ENCODE results near the gene GATA6.
"Not testable (repeated sequence)": the region's sequence is repeated elsewhere in the genome, so short reads cannot be mapped to it uniquely, and the experiment has no call there.

Gene GATA6

GRCh38 chr18:22183698-22184170 is 14.3 kb downstream of the GATA6 start:
- DNase-seq: no peak

- DNase-seq: not testable (repeated sequence)
Observed at GRCh38 chr18:22184573-22184972, 15.2 kb downstream of the GATA6 start.

- DNase-seq: no peak
Observed at GRCh38 chr18:22185273-22185672, 15.9 kb downstream of the GATA6 start.

DNA sequence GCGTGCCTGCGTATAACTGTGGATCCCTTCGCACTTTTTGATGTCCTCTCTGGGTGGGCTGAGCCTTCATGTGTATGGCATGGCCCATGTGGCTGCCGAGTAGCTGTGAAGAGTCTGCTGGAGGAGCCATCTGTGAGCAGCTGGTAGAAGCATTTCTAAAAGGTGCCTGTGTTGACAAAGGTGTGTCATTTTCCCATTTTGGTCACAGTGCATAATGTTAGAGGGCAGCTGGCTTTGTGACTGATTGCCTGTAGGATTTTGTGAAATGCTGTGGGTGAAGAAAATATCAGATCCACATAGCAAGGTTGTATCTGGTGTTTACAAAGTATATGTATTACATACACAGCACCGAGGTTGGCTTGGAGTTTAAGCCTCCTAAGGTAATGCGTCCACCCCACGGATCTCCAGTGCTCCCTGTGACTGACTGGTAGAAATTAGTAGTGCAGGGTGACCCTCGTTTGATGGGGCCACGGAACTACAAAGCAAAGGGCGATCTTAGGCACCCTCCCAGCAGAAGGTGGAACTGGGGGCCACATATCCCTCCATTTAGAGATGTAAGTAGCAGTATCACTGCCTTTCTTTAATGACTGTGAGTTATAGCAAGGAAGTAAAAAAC is 16.5 kb downstream of the GATA6 start:
- no peak for DNase-seq

- no peak for DNase-seq
Observed at GRCh38 chr18:22186484-22186971, 17.1 kb downstream of the GATA6 start.

- DNase-seq: no peak
Observed at GRCh38 chr18:22188559-22189267, 19.3 kb downstream of the GATA6 start.

DNA sequence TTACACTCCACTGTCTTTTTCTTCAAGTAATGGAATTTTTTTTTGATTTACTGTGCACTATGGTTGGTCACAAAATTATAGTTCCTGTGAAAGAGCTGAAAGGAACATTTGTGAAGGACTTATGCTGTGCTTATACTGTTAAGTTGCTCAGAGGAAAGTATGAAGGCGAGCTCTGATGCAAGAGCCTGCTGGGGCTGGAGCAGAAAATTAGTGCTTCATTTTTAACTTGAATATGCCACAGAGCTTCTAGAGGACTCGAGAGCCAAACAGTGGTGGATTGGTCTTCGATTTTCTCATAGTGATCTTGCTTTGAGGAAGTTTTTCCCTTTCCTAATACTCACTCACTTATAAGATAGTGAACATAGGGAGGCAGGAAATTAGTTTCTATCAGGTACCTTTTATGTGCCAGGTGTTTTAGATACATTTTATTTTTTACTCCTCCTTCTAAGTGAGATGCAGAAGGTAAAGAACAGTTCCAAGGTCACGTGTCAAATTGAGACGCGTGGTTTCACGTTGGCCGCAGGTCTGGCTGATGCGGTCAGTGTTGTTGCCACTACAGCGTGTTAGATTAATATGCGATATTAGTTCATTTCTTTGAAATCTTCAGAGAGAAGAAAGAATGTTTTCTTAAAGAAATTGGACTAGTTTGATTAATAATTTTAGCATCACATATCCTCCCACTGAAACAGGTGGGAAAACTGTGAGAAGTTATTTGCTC is 20.2 kb downstream of the GATA6 start:
- no peak for DNase-seq

GRCh38 chr18:22191346-22191695 is 21.9 kb downstream of the GATA6 start:
- no peak for DNase-seq

- DNase-seq: no peak
Observed at GRCh38 chr18:22191923-22192322, 22.5 kb downstream of the GATA6 start.

GRCh38 chr18:22193466-22193865 is 24.1 kb downstream of the GATA6 start:
- DNase-seq: no peak

- DNase-seq: no peak
Observed at GRCh38 chr18:22194151-22194598, 24.8 kb downstream of the GATA6 start.

DNA sequence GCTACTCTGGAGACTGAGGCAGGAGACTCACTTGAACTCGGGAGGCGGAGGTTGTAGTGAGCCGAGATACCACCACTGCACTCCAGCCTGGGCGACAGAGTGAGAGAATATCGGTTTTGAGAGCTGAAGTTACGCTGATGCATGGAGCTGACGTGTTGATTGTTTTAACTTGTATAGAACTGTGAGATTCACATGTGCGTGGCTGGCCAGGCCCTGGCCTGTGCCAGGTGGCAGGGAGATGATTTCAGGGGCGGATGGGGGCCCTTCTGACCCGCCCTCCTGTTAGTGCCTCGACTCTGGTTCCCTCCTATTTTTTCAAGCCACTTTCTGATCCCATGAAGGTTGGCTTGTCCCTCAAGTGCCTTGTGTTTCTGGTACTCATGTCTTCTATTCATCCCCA is 25.7 kb downstream of the GATA6 start:
- DNase-seq: no peak

GRCh38 chr18:22196943-22197342 is 27.6 kb downstream of the GATA6 start:
- not testable (repeated sequence) for DNase-seq

GRCh38 chr18:22197668-22198067 is 28.3 kb downstream of the GATA6 start:
- DNase-seq: no peak

GRCh38 chr18:22198163-22198562 is 28.8 kb downstream of the GATA6 start:
- no peak for DNase-seq

- DNase-seq: no peak
Observed at GRCh38 chr18:22199005-22199404, 29.6 kb downstream of the GATA6 start.

DNA sequence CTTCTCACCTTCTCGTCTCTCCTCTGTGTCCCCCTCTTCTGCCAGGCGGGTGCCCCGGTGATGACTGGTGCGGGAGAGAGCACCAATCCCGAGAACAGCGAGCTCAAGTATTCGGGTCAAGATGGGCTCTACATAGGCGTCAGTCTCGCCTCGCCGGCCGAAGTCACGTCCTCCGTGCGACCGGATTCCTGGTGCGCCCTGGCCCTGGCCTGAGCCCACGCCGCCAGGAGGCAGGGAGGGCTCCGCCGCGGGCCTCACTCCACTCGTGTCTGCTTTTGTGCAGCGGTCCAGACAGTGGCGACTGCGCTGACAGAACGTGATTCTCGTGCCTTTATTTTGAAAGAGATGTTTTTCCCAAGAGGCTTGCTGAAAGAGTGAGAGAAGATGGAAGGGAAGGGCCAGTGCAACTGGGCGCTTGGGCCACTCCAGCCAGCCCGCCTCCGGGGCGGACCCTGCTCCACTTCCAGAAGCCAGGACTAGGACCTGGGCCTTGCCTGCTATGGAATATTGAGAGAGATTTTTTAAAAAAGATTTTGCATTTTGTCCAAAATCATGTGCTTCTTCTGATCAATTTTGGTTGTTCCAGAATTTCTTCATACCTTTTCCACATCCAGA is 31.3 kb downstream of the GATA6 start:
- no peak for DNase-seq

GRCh38 chr18:22203035-22203434 is 33.6 kb downstream of the GATA6 start:
- no peak for DNase-seq

DNA sequence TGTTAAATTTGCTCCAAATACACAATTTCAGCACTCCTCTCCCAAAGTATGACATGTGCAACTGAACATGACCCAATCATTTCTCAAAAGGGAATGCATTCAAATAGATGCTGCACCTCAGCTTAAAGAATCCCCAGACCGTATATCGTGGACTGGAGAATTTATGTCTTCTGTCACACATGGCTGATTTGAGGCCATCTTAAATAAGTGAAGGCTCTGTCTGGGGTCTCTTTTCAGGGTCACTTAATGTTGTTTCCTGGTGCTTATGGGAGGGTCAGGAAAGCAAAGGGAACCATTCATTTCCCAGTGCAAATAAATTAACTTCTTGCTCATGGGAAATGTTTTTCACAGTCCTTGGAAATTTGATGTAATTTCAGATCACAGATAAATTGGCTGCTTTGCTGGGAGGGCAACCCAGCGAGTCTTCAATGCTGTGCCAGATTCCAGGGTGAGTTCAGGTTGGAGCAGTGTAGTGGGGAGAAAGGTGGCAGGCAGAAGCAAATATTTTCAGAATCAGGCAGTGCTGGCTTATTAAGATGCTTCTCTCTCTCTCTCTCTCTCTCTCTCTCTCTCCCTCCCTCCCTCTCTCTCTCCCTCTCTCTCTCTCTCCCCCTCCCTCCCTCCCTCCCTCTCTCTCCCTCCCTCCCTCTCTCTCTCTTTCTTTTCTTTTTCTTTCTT is 34.3 kb downstream of the GATA6 start:
- no peak for DNase-seq

- no peak for DNase-seq
Observed at GRCh38 chr18:22204214-22204536, 34.8 kb downstream of the GATA6 start.

DNA sequence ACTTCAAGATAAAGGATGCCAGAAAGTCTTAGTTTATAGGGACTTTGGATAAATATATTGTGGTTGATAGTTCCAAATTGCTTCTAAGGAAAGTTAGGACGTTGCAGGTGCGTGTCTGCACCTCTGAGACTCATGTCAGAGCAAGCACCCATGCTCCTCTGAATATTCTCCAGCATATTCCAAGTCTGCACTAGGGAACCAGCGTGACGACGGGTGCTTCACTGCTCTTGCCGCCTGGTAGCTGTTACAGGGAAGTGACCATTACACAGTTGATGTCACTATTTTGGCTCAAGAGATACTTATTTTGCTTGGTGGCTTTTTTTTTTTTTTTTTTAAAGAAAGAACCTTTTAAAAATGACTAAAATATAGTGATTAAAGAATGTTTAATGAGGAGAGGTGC is 35.6 kb downstream of the GATA6 start:
- no peak for DNase-seq

GRCh38 chr18:22207021-22207758 is 37.8 kb downstream of the GATA6 start:
- no peak for DNase-seq

Measured in activated gamma-delta T cell (primary cell).